ENCODE measurements around the gene SFXN5. TPM values are rescaled to one million over a fixed set of nuclear protein-coding genes. Genes with fewer than 3 reads are reported as not detected.

SFXN5 gene
- total and polyA plus RNA-seq, 2 of the 4 experiments (the other 2 are of a cell fraction), result 8.6 to 17.0 TPM

GRCh38 chr2:72938455-72938854 lies 133.1 kb downstream of the SFXN5 start:
- H2BK5ac ChIP-seq (ENCODE audit: low read depth, low read length, poor library complexity, severe bottlenecking), result no peak overlapping the region
- no peak overlapping the region for H4K5ac ChIP-seq (ENCODE audit: low read depth, low read length)
- no peak overlapping the region for H3K27ac ChIP-seq (ENCODE audit: insufficient read depth, low read length)
- in situ Hi-C loops (cut with MboI; ENCODE audit: low sequenced_read_pairs) (no loop called here), intact Hi-C loops (cut with micrococcal nuclease) (no loop called here), dilution Hi-C loops (cut with HindIII; ENCODE audit: low sequenced_read_pairs, unreplicated experiment) (no loop called here)
- H3K4ac ChIP-seq (ENCODE audit: low read depth, low read length), result no peak overlapping the region
- TF ChIP-seq SMC3 (IDR thresholded peaks at IDR 0.05; ENCODE audit: low read depth, low read length) (no peak), MXI1 (IDR thresholded peaks at IDR 0.05; ENCODE audit: borderline replicate concordance, low read depth, low read length) (no peak), CTCF (conservative IDR thresholded peaks at IDR 0.05; ENCODE audit: low read depth, low read length) (no peak), RCOR1 (IDR thresholded peaks at IDR 0.05; ENCODE audit: insufficient replicate concordance, low read length) (no peak), BHLHE40 (IDR thresholded peaks at IDR 0.05; ENCODE audit: low read depth, low read length) (no peak), MAZ (IDR thresholded peaks at IDR 0.05; ENCODE audit: borderline replicate concordance, low read depth, low read length) (no peak), RAD21 (IDR thresholded peaks at IDR 0.05; ENCODE audit: low read length) (no peak), POLR2A (IDR thresholded peaks at IDR 0.05; ENCODE audit: low read depth, low read length) (no peak)
- TF ChIP-seq, protein P1, sequence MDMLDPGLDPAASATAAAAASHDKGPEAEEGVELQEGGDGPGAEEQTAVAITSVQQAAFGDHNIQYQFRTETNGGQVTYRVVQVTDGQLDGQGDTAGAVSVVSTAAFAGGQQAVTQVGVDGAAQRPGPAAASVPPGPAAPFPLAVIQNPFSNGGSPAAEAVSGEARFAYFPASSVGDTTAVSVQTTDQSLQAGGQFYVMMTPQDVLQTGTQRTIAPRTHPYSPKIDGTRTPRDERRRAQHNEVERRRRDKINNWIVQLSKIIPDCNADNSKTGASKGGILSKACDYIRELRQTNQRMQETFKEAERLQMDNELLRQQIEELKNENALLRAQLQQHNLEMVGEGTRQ (IDR thresholded peaks at IDR 0.05; ENCODE audit: low read depth, low read length), result no peak
- peaks cover 9% of the 10 kb centered on the region; the same call in 1 of the 2 replicates for H4K20me1 ChIP-seq (ENCODE audit: insufficient read depth, low read length)
- POLR2A ChIA-PET (ENCODE audit: unreplicated experiment), result no interaction called here
- H2AFZ ChIP-seq (replicated peaks; ENCODE audit: low read length, poor library complexity), result no peak overlapping the region
- CTCF ChIA-PET, result no interaction called here
- no peak overlapping the region for H3K9ac ChIP-seq (ENCODE audit: low read depth, low read length)
- H3K79me1 ChIP-seq (ENCODE audit: low read depth in 1 of 2, low read length in 2 of 2), result no peaks in the 10 kb centered on the region
- H2BK15ac ChIP-seq (ENCODE audit: low read depth, low read length), result no peak overlapping the region
- ATAC-seq (ENCODE audit: low read depth) (no peak), DNase-seq (no peak)
- no peak overlapping the region for H3K4me3 ChIP-seq (ENCODE audit: insufficient read depth, low read depth, low read length)
- H4K8ac ChIP-seq (ENCODE audit: low read depth in 2 of 2, low read length in 2 of 2), result no peak overlapping the region
- no peak overlapping the region for H3K56ac ChIP-seq (ENCODE audit: extremely low read depth, insufficient read depth, low read length)
- H2AK5ac ChIP-seq (ENCODE audit: low read depth, low read length), result no peak overlapping the region
- no peak overlapping the region for H3K23ac ChIP-seq (ENCODE audit: low read depth, low read length)
- BruUV-seq (replicated peaks), result no TSS peak
- H4K91ac ChIP-seq (ENCODE audit: insufficient read depth, low read depth, low read length), result no peak overlapping the region
- peaks cover 15% of the 10 kb centered on the region for H3K9me1 ChIP-seq (ENCODE audit: insufficient read depth, low read length)
- H3K36me3 ChIP-seq (ENCODE audit: control insufficient read depth, insufficient read depth, low read length), result no peaks in the 10 kb centered on the region
- H3K9me3 ChIP-seq (ENCODE audit: control insufficient read depth, insufficient read depth, low read length), result no peaks in the 10 kb centered on the region
- H3K4me2 ChIP-seq (ENCODE audit: low read depth, low read length), result no peak overlapping the region
- no peak overlapping the region for H3K18ac ChIP-seq (ENCODE audit: low read depth, low read length)
- no peak overlapping the region for H2AK9ac ChIP-seq (replicated peaks; ENCODE audit: low read depth, low read length, poor library complexity)
- H3K14ac ChIP-seq (replicated peaks; ENCODE audit: low read depth, low read length), result no peak overlapping the region
- no peak overlapping the region for H2BK20ac ChIP-seq (ENCODE audit: low read depth, low read length)
- H2BK120ac ChIP-seq (ENCODE audit: low read depth, low read length), result no peak overlapping the region
- peaks cover 10% of the 10 kb centered on the region; the same call in 1 of the 2 replicates for H3K4me1 ChIP-seq (ENCODE audit: control insufficient read depth, insufficient read depth, low read length)
- WGBS, 2 experiments (ENCODE audit: extremely low coverage in 2 of 2, insufficient read length in 1 of 2), result 83% methylated on average over 2 of the region's 5 CpGs; no CpG with 5 or more reads in 1 of the 2 experiments
- H3K27me3 ChIP-seq (ENCODE audit: control insufficient read depth, insufficient read depth, low read length), result peaks cover 17% of the 10 kb centered on the region; the same call in 1 of the 2 replicates

All from IMR-90 (cell line).